GM23248 (cell line): ENCODE measurements around the gene EDAR.

Experiments
- EZH2 ChIP-seq: fragments of 200-600 bp; sonication (generic); IDR thresholded peaks from 2 replicates; pipeline ENCODE4 v1.6.1; 2018; ENCODE audit warnings: antibody characterized with exemption, mild to moderate bottlenecking; ENCODE audit not compliant: insufficient read depth, poor library complexity, severe bottlenecking
- EZH2phosphoT487 ChIP-seq: fragments of 200-600 bp; sonication (generic); IDR thresholded peaks from 2 replicates; pipeline ENCODE4 v1.6.1; 2018; ENCODE audit warnings: antibody characterized with exemption, moderate library complexity, mild to moderate bottlenecking, low read depth; ENCODE audit not compliant: insufficient read depth

DNA sequence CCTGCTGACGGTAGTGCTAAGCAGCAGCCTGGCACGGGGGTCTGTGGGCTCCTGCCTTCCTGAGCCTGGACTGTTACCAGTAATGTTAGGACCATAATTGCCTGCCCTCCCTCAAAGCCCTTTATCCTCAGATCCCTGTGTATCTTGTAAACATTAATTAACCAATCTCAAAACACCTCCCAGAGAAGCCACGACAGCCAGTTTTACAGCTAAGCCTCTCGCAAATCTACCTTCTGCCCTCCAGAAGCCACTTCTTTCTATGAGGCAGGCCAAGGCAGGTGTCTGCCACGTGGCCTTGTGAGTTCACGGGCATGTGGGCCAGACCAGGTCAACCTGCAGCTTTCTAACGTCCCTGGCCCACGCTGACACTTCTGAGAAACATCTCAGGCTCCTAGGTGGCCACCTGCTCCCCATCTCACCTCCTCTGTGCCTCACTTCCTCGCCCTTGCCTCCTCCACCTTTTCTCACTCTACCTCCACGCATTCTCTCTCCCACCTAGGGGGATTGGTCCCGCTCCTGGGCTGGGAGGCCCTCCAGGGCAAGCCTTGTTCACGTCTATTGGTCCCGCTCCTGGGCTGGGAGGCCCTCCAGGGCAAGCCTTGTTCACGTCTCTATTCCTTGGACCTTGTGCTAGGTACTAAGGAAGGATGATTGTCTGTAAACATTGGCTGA lies 64.3 kb downstream of the EDAR start:
- TF ChIP-seq EZH2phosphoT487 (no peak), EZH2 (no peak)
